ENCODE data around the gene TNRC18.

Gene TNRC18

DNA sequence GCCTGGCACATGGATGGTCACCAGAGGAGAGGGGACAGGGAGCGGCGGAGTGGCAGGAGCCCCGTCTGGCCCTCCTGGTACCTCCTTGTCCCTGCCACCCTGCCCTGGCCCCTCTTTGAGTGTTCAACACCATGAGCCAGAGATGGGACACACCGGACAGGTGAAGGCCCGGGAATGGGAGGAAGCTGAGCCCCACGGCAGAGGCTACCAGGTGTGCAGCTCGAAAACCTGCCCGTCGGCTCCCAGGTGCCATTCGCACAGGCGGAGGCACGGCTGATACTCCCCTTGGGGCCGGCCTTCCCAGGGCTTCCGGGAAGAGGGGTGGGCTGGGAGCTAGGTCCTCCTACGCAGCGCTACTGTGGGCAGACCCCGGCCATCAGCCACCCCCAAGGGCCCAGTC lies 44.1 kb downstream of the TNRC18 start:
- H3F3A ChIP-seq (ENCODE audit: low read depth), result no peaks in the 10 kb centered on the region
- no peak overlapping the region for H3K4me2 ChIP-seq (ENCODE audit: low read depth, low read length, poor library complexity, severe bottlenecking)
- no peak overlapping the region for H3K9ac ChIP-seq (ENCODE audit: low read depth, low read length, poor library complexity, severe bottlenecking)
- peaks cover 55% of the 10 kb centered on the region; the same call in 1 of the 2 replicates for H3K36me3 ChIP-seq (ENCODE audit: insufficient read depth, low read length)
- no peak overlapping the region for H3K4me3 ChIP-seq (ENCODE audit: low read length, poor library complexity, severe bottlenecking)
- no peaks in the 10 kb centered on the region for H3K4me1 ChIP-seq (ENCODE audit: insufficient read depth, low read length, poor library complexity, severe bottlenecking)
- peaks cover 88% of the 10 kb centered on the region for H4K20me1 ChIP-seq (ENCODE audit: insufficient read depth, low read length, poor library complexity, severe bottlenecking)
- no peaks in the 10 kb centered on the region for H3K9me3 ChIP-seq (ENCODE audit: insufficient read depth, low read depth, low read length)
- H2AFZ ChIP-seq (ENCODE audit: low read length), result no peak overlapping the region
- H3K79me2 ChIP-seq (ENCODE audit: insufficient read depth, low read length), result peaks cover 92% of the 10 kb centered on the region
- no peaks in the 10 kb centered on the region for H3K27me3 ChIP-seq (ENCODE audit: insufficient read depth, low read length, poor library complexity, severe bottlenecking)
- TF ChIP-seq, protein P1, sequence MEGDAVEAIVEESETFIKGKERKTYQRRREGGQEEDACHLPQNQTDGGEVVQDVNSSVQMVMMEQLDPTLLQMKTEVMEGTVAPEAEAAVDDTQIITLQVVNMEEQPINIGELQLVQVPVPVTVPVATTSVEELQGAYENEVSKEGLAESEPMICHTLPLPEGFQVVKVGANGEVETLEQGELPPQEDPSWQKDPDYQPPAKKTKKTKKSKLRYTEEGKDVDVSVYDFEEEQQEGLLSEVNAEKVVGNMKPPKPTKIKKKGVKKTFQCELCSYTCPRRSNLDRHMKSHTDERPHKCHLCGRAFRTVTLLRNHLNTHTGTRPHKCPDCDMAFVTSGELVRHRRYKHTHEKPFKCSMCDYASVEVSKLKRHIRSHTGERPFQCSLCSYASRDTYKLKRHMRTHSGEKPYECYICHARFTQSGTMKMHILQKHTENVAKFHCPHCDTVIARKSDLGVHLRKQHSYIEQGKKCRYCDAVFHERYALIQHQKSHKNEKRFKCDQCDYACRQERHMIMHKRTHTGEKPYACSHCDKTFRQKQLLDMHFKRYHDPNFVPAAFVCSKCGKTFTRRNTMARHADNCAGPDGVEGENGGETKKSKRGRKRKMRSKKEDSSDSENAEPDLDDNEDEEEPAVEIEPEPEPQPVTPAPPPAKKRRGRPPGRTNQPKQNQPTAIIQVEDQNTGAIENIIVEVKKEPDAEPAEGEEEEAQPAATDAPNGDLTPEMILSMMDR (conservative IDR thresholded peaks at IDR 0.05; ENCODE audit: low read length), result no peak
- TF ChIP-seq EZH2phosphoT487 (IDR thresholded peaks at IDR 0.05; ENCODE audit: borderline replicate concordance), result no peak
- no peaks in the 10 kb centered on the region for H3K9me2 ChIP-seq (replicated peaks; ENCODE audit: low read depth, low read length)

DNA sequence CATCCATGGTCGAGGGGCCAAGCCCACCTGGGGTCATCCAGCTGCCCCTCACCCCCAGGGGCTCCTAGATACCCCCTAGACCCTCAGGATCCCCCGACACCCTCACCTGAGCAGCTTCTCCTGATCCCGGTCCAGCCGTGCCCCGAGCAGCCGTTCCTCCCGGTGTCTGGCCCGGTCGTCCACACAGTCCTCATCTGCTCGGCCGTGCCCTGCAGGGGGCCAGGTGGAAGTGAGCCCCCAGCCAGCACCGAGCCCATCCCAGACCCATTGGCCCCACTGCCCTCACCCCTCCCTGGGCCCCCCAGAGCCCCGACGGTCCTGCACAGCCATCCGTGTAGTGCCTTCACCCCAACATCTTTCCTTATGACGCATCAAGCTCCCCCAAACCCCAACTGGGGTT lies 45.8 kb downstream of the TNRC18 start:
- Histone ChIP-seq H3K79me2 (ENCODE audit: insufficient read depth, low read length) (peaks cover 82% of the 10 kb centered on the region), H2AFZ (ENCODE audit: low read length) (no peak overlapping the region), H3K4me3 (ENCODE audit: low read length, poor library complexity, severe bottlenecking) (no peak overlapping the region), H3K9me3 (ENCODE audit: insufficient read depth, low read depth, low read length) (no peaks in the 10 kb centered on the region), H3K9me2 (replicated peaks; ENCODE audit: low read depth, low read length) (no peaks in the 10 kb centered on the region), H3K4me1 (ENCODE audit: insufficient read depth, low read length, poor library complexity, severe bottlenecking) (no peaks in the 10 kb centered on the region), H3K4me2 (ENCODE audit: low read depth, low read length, poor library complexity, severe bottlenecking) (no peak overlapping the region), H3K36me3 (ENCODE audit: insufficient read depth, low read length) (peaks cover 68% of the 10 kb centered on the region; the same call in 1 of the 2 replicates), H3K27me3 (ENCODE audit: insufficient read depth, low read length, poor library complexity, severe bottlenecking) (no peaks in the 10 kb centered on the region), H3K9ac (ENCODE audit: low read depth, low read length, poor library complexity, severe bottlenecking) (no peak overlapping the region), H3F3A (ENCODE audit: low read depth) (no peaks in the 10 kb centered on the region), H4K20me1 (ENCODE audit: insufficient read depth, low read length, poor library complexity, severe bottlenecking) (peaks cover 72% of the 10 kb centered on the region)
- TF ChIP-seq EZH2phosphoT487 (IDR thresholded peaks at IDR 0.05; ENCODE audit: borderline replicate concordance), result no peak
- TF ChIP-seq, protein P1 (conservative IDR thresholded peaks at IDR 0.05; ENCODE audit: low read length), result no peak

DNA sequence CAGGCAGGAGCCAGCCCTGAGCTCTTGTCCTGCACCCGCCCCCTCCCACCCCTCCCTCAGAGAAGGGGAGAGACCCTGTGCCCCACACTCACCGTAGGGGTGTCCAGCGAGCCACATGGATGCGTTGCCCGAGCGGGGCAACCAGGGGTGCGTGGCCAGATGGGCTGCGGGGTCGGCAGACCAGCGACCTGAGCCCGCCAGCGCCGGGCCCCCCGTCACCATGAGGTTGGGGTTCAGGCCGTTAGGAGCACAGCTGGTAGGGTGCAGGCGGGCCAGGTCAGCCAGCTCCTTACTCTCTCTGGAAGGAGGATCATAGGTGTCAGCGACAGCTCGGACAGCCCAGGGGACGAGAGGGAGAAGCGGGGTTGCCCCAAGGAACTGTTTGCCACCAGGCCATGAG lies 46.4 kb downstream of the TNRC18 start:
- H3K36me3 ChIP-seq (ENCODE audit: insufficient read depth, low read length), result peaks cover 73% of the 10 kb centered on the region; the same call in 1 of the 2 replicates
- peaks cover 70% of the 10 kb centered on the region for H4K20me1 ChIP-seq (ENCODE audit: insufficient read depth, low read length, poor library complexity, severe bottlenecking)
- no peaks in the 10 kb centered on the region for H3K9me3 ChIP-seq (ENCODE audit: insufficient read depth, low read depth, low read length)
- TF ChIP-seq, protein P1 (conservative IDR thresholded peaks at IDR 0.05; ENCODE audit: low read length), result no peak
- TF ChIP-seq EZH2phosphoT487 (IDR thresholded peaks at IDR 0.05; ENCODE audit: borderline replicate concordance), result no peak
- H3F3A ChIP-seq (ENCODE audit: low read depth), result no peaks in the 10 kb centered on the region
- peaks cover 82% of the 10 kb centered on the region for H3K79me2 ChIP-seq (ENCODE audit: insufficient read depth, low read length)
- no peak overlapping the region for H3K9ac ChIP-seq (ENCODE audit: low read depth, low read length, poor library complexity, severe bottlenecking)
- H3K9me2 ChIP-seq (replicated peaks; ENCODE audit: low read depth, low read length), result no peaks in the 10 kb centered on the region
- H2AFZ ChIP-seq (ENCODE audit: low read length), result no peak overlapping the region
- H3K27me3 ChIP-seq (ENCODE audit: insufficient read depth, low read length, poor library complexity, severe bottlenecking), result no peaks in the 10 kb centered on the region
- H3K4me1 ChIP-seq (ENCODE audit: insufficient read depth, low read length, poor library complexity, severe bottlenecking), result no peaks in the 10 kb centered on the region
- no peak overlapping the region for H3K4me3 ChIP-seq (ENCODE audit: low read length, poor library complexity, severe bottlenecking)
- no peak overlapping the region for H3K4me2 ChIP-seq (ENCODE audit: low read depth, low read length, poor library complexity, severe bottlenecking)
